GM19397 (cell line): Measurements from ENCODE around the gene THSD7B.

Source experiments
- ATAC-seq: cut with Tn5 transposase; IDR thresholded peaks from one replicate; pipeline ENCODE4 v1.9.1; 2021; ENCODE audit warnings: mild to moderate bottlenecking, moderate library complexity; ENCODE audit not compliant: unreplicated experiment

Gene THSD7B

DNA sequence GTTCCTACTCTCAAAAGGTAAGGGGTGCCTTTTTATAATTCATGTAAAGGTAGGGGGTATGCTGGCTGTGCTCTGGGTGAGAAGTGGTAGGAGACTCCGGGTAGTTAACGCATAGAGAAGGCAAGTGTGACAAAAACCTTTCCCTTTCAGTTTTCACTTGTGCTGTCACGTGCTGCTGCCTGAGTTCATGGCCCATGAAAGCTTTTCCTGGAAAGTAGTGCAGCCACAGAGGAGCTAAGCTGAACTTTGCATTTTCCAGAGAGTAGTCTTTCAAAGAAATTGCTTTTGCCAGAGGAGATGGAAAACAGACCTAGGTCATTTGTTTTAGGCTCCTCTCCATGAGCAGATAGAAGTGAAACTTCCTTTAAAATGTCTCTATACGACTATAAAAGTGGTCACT is 44.7 kb downstream of the THSD7B start:
- no peak for ATAC-seq

DNA sequence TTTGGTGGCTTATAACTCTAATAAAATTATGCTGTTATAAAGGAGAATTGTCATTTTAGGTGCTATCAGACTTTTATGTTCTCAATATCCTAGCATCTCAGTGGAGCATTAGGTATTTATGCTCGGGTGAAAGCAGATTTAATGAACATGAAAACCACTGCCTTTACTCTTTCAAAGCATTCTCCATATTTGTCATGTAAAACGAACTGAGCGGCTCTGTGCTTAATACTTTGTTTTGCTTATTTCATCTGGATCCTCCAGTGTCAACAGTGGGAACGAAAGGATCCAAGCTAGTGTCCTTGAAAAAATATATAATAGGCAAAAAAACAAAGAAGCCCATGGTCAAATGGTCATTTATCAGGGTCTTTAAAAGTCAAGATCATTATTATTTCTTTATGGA is 53.5 kb downstream of the THSD7B start:
- no peak for ATAC-seq

DNA sequence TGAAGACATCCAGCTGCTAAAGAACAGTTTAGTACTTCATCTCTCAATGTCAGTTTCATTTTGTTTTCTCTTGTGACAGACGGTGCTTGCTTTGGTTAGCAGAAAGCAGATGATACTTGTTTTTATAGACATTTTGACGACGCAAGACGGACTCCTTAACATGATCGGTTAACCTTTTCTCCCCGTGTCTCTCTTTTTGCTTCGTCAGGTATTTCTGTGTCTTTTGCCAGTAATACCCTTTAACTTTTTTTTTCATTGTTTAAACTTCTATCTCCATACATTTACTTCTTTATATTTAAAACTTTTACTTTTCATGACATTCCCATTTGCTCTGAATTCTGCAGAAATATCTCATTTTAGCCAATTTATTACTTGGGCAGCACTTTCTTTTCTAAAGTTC is 57.9 kb downstream of the THSD7B start:
- ATAC-seq: no peak

DNA sequence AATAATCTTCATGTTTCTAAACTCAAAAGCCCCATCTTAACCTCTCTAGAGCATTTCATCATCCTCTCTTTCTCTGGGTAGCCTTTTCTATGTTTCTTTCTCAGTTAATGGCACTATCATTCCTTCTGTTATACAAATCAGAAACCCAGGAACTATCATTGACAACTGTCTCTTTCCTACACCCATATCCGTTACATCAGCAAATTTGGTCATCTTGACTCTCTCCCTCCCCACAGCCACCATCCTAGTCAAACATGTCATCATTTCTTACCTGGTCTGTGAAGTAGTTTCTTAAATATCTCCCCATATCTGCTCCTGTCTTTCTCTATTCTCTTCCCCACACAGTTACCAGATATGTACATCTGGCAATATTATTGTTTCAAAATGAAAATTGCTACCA is 62.8 kb downstream of the THSD7B start:
- no peak for ATAC-seq

DNA sequence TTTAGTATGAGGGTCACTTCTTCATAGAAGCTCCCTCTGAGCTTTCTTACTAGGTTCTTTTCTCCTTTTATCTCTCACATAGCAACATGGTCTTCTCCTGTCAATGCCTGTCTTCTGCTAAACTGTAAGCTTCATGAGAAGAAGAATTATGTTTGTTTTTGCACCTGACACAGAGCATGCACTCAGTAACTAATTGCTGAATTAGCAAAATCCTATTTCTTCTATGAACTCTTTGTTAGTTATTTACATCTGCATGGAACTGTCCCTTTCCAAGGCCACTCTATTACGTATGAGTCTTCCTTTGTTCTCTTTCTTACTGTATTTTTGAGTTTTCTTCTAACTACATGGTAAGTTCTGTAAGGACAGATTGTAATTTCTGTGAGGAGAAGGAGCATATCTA is 63.4 kb downstream of the THSD7B start:
- no peak for ATAC-seq

DNA sequence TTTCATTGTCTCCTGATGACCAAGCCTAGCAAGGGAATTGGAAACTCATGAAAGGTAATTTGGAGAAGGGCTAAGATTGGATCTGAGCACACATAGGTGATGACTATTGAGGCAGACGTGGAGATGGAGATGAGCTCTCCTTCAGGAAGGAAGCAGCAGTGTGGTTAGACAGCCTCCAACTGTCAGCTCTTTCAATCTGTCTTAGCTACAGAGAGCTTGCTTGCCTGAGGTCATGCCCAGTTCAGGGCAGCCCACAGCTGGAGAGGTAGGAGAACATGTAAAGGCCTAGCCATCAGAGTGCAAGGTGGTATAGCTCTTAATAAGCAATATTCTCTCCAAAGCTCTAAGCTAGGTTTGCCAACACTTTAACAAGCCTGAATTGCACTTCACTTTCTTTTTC is 79.2 kb downstream of the THSD7B start:
- ATAC-seq: no peak

DNA sequence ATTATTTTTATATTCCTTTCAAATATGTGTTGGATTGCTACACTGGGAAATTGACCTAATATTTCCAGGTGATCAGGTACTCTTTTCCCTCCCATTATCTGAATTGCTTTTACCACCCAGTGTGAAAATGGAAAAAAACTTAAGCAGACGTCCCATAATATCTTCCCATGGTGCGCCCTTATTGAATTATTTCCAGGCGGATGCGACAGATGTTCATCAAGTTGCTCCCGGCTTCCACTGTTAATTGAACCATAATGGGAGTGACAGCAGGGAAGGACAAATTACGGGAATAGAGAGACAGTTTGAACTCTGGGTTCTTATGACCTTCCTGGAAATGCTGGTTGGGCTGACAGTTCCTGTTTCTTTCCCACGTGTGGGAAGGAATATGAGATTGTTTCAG is 93.3 kb downstream of the THSD7B start:
- no peak for ATAC-seq

DNA sequence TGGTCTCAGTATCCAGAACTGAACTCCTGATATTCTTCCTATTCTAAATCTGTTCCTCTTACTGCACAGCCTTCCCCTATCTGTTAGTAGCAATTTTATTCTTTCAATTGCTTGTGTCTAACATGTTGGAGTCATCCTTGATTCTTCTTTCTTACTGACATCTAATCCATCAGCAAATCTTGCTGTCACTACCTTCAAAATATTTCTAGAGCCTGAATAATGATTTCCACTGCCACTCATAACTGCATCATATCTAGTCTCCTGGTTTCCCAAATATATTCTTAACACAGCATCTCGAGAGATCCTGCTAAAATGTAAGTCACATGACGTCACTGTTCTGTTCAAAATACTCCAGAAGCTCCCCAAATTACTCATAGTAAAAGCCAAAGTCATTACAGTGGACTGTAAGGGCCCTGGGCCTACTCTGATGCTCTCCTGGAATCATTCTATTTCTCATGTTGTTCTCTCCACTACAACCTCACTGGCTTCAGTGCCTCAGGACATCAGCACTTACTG is 95.2 kb downstream of the THSD7B start:
- no peak for ATAC-seq

DNA sequence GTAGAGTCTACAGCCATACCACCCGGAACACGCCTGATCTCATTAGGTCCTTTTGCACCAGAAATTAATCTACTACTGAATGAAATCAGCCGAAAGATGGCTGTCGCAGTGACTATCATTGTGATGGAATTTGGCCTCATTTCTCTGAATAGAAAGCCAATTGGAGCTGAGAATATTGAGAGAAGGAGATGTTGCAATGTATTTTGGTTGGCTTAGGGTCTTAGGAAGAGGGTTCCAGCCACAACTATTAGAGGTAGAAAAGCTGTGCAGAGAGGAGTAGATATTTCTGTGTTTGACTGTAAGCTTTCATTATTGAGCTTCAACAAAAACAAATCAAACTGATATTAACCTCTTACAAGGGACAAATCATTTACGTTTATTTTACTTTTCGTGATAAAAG is 98.1 kb downstream of the THSD7B start:
- no peak for ATAC-seq

DNA sequence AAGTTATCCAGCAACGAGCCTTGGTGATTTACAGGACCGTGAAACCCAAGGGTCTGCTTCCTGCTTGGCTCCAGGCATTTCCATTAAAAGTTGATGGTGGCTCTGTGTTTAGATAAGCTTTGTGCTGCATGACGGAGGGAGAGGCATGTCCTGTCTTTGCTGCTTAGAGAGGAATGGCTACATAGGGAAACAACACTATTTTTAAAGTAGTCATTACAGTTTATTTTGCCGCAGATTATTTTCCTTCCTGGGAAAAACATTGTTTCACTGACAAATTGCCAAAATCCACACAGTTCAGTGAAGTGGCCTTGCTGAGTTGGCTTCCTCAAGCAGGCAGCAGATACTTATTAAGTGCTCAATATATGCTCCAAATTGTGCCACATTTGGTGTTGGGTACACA is 98.5 kb downstream of the THSD7B start:
- no peak for ATAC-seq

DNA sequence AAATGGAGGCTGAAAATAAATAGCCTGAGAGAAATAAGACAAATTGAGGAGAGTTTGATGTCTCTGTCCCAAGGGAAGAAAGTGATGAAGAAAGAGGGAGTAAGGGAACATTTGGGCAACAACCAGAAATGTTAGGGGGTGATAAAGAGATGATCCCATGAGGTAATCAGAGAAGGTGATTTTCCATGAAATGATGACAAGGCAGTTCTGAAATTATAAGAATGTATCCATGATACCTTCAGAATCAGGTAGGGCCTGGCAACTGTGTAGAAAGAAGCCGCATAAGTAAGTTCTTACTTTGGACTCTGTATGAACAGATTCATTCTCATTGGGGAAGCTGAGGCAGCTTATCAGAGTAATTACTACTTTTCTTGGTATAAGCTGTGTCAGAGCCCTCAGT is 106.1 kb downstream of the THSD7B start:
- no peak for ATAC-seq

DNA sequence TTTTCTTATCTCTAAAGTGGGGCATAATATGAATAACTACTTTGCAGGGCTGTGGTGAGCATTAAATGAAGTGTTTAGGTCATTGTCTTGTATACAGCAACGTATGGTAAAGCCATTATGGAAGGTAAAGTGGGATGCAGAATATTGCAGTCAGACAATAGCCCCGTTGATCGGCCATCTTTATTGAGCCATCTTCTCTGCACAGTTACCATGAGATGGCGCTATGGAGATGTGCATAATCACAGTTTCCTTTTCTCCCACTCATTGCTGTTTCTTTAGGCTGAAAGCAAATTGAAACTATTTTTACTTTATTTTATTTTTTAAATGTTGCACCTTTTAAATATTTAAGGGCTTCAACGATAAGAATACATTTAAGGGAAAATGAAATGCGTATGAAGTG is 108.9 kb downstream of the THSD7B start:
- no peak for ATAC-seq

DNA sequence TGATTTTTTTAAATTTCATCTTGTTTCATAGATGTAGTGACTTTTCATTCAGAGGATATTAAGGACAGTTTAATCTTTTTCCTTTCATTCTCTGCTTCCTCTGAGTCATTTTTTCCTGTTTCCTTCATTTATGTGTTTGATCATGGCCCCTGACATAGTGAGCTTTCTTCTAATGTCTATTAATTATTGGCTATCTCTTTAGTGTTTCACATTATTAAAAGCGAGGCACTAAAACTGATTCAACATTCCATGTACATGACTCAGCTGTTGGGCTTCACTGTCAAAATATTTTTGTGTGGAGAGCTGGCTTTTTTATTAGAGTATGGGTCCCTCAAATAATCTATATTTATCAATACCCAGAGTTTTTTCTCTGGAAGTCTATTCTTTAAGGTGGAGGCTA is 125.8 kb downstream of the THSD7B start:
- ATAC-seq: no peak

DNA sequence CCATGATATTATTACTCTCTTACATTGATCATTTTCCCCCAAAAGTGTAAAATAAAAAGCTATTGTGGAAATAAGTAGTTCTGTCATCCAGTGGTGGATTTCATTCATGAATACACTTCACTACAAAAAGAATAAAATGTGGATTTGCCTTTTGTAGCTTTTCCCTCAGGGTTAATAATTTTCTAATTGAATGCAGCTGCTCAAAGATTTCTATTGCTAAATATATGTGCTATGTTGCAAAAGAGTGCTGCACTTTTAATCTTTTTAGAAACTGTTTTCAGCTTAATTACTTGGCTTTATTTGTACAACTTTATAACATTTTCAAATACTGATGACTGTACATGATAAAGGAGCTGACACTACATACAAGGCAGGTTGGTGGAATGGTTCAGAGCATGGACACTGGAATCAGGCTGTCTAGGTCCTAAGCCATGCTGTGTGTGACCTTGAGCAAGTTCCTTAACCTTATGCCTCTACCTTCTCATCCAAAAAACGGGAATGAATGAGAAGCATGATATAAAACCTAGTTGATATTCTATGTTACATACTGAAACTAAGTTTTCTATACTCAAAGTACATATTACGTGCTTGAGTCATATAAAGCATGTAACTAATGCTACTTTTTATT is 128.8 kb downstream of the THSD7B start:
- no peak for ATAC-seq

DNA sequence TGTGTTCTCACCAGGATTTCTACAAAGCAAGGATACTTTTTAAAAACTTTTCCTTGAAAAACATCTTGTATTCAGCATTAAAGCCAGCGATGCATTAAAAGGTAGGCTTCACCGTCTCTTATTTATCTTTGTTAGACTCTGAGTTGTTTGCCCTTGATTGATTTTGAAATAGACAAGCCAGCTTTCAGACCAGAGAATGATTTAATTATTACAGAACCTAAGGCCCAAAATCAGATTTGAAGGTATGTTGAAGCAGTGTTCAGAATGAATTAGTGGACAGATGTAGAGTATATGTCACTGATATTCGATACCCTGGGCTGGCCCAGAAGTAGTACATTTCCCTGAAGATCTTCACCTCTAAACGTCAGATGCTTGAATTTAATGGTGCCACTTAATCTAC is 136.4 kb downstream of the THSD7B start:
- no peak for ATAC-seq

DNA sequence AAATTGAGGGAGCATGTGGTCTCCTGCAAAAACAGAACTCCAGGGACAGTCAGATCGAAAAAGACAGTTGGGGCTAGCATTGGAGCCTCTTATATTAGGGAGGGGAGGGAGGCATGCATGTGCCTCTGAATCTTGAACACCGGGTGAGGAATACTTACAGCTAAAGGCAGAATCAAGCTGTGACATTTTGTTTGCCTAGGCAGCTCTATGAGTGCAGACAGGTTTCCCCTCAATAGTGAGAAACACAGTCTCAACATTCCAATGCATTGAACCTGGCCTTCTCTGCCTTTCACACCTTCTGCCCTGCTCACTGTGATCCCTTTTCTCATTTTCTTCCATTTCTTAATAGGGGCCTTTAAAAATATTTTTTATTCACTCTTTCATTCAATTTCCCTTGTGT is 140.4 kb downstream of the THSD7B start:
- ATAC-seq: no peak

DNA sequence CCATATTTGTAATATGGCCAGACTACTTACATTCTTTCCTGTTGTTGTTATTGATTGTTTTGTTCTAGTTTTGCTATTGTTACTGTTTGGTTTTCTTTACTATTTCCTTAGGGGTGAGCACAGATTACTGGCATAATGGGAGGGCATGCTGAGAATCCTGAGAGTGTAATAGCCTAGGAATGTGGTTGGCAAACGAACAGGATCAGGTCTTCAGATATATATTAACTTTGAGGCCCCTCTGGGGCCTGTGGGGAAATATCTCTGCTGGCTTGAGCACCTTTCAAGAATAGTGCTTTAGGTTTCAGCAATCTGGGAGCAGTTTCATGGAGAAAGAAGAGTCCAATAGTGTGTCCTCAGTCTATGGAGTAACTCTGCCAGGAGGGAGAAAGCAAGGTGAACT is 144.4 kb downstream of the THSD7B start:
- ATAC-seq: no peak

DNA sequence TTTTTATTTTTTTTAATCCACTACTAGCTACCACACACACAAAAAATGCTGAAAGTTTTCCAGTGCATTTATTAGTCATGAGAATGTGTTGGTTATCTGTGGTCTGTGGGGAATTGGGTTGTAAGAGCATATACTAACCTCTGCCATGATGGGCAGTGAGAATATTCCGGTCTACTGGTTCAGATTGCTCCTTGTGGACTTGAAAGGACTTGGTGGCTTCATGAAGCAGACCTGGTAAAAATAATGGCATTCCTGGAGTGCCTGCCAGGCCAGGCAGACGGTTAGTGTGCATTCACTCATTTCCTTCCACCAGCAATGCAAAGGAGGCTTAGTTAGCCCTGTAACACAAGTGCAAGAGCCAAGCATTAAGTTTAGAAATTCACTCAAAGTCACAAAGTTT is 150.8 kb downstream of the THSD7B start:
- ATAC-seq: no peak

DNA sequence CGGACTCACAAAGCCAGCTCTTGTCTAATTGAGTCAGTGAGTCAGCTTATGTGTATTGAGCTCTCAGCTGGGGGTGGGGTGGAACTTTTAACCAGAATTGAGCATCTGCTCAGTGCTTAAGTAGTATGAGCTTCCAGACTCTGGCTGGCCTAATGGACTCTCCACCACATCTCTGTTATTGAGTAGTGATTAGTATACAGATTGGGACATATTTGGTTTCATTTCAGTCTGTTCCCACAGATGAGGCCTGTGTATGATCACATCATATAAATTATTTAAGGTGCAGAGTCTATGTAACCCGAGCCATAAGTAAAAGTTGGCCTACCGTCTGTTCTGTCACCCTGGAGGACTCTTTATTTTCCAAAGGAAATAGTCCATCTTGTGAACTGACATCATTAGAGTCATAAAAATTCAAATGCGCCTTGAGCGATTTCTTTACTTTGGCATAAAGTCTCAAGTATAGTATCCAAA is 152.1 kb downstream of the THSD7B start:
- ATAC-seq: no peak

DNA sequence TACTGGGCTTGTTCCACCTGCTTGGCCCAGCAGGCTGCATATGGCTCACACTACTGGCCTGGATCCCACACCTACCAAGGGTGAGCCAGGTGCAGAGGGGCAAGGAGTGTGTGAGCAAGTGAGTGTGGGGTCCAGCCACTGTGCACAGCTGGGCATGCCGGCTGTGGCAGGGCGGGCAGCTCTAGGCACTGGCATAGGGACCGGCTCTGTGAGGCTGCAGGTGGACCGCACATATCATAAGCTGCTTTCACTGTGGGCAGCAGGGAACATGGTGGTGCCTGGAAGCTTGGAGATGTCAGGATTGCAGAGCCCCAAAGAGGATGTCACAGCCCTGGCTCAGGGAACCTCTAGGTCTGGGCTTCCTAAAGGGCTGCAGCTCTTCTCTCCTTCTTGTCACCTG is 154.3 kb downstream of the THSD7B start:
- no peak for ATAC-seq

DNA sequence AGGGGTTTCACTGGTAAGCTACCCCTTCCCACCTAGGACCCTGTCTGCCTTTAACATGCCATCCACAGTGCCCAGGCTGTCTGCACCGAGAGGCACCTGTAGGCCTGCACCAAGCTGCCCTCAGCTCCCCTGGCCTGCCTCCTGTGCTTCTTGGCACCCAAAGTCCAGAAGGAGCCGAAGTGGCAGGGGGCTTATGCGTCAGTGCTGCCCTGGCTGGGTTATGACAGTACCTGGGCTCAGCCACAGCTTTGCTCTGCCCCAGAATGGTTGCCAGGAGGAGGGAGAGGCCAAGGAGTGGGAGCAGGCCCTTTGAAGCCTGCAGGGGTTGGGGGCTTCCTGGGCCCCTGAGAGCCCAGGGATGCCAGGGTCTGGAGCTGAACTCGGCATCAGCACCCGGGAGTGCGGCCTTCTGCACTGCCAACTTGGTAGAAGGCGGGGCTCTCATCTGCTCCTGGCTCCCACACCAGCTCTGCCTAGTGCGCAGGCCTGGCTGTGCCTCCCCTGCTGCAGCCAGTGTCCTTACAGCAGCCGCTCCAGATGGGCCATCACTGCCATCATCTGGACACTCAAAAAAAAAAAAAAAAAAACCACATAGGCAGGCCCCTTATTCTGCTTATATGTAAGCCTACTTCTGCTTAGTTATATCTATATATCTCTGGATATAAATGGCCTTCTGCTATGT is 155.4 kb downstream of the THSD7B start:
- ATAC-seq: no peak

DNA sequence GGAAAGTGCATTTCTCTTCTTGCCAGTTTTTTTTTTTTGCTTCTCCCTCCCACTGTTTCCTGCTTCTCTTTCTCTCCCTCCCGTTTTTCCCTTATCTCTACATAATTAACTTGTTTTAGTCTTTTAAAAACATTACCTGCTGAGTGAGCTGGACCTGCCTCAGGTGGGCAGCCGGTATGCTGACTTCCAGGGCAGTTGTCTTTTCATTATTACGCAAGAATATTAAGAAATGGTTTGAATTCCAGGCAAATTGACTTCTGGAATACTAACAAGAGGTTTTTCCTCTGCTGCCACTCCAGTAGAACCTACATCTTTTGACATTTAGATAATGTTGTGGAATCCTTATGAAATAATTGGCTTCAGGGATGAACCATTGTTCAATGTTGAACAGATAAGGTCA is 161.8 kb downstream of the THSD7B start:
- ATAC-seq: no peak

DNA sequence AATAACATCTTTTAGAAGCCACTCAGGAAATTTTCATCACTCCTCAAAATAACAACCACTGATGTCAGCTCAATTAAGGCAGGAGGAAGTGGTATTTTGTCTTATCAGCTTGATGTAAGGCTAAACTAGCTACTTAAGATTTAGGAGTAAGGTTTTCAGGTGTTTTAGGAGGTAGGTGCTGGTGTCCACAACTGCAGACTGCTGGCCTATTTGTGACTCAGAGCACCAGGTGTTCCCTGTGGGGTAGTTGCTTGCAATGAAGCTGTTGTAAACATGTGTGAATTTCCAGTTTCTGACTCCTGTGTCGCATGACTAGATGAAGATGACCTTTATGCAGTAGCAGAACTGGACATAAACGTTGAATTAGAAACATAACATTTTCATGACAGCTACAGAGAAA is 164.2 kb downstream of the THSD7B start:
- ATAC-seq: no peak
